H1 (cell line): ENCODE data around the gene DPF1. TPM values are rescaled to one million over a fixed set of nuclear protein-coding genes. Genes with fewer than 3 reads are reported as not detected.

Source experiments
- BACH1 ChIP-seq: IDR thresholded peaks from 2 replicates; pipeline ENCODE4 v1.6.1; 2012; ENCODE audit warnings: low read length, improper control_type of control experiment
- CBX8 ChIP-seq: fragments of 300-800, 300-1000 bp; sonication (generic); IDR thresholded peaks from 2 replicates; pipeline ENCODE4 v1.7.1; 2016; ENCODE audit warnings: low read depth, low read length, borderline replicate concordance
- CEBPB ChIP-seq: IDR thresholded peaks from 2 replicates; pipeline ENCODE4 v1.6.1; 2012; ENCODE audit warnings: low read depth, low read length
- CREB1 ChIP-seq: IDR thresholded peaks from 2 replicates; pipeline ENCODE4 v1.6.1; 2012; ENCODE audit warnings: inconsistent platforms
- FOSL1 ChIP-seq: IDR thresholded peaks from 2 replicates; pipeline ENCODE4 v1.6.1; 2011; ENCODE audit warnings: mild to moderate bottlenecking, low read depth, low read length, moderate library complexity; ENCODE audit not compliant: insufficient read depth
- GABPA ChIP-seq: IDR thresholded peaks from 2 replicates; pipeline ENCODE4 v1.6.1; 2011; ENCODE audit warnings: mild to moderate bottlenecking, low read length, moderate library complexity, borderline replicate concordance; ENCODE audit not compliant: insufficient read depth
- POLR2AphosphoS5 ChIP-seq: IDR thresholded peaks from 2 replicates; pipeline ENCODE4 v1.6.1; 2011; ENCODE audit warnings: low read depth, low read length
- POU5F1 ChIP-seq: IDR thresholded peaks from 2 replicates; pipeline ENCODE4 v1.6.1; 2011; ENCODE audit warnings: low read depth, mild to moderate bottlenecking, low read length, moderate library complexity
- SP2 ChIP-seq: IDR thresholded peaks from 2 replicates; pipeline ENCODE4 v1.6.1; 2012; ENCODE audit warnings: mild to moderate bottlenecking, low read length, inconsistent platforms
- SP4 ChIP-seq: IDR thresholded peaks from 2 replicates; pipeline ENCODE4 v1.6.1; 2012; ENCODE audit warnings: low read length, inconsistent platforms
- SRF ChIP-seq: IDR thresholded peaks from 2 replicates; pipeline ENCODE4 v1.6.1; 2011; ENCODE audit warnings: mild to moderate bottlenecking, low read depth, low read length, moderate library complexity
- TAF7 ChIP-seq: optimal IDR thresholded peaks from 2 replicates; pipeline ENCODE3; 2011; ENCODE audit warnings: low read depth, mild to moderate bottlenecking, inconsistent platforms, low read length, moderate library complexity, borderline replicate concordance
- TBP ChIP-seq: IDR thresholded peaks from 2 replicates; pipeline ENCODE4 v1.6.1; 2011; ENCODE audit warnings: low read depth, low read length, improper control_type of control experiment
- polyA plus RNA-seq, 7 experiments: library from polyadenylated mRNA; depleted of rRNA in 3 of 7; stranded (reverse) in 5 of 7; unstranded in 2 of 7; fragments of >200 nt in 5 of 7; fragments of 200-250 nt in 2 of 7; gene quantifications; 1 replicate in 5 of 7; 2 replicates in 1 of 7; 4 replicates in 1 of 7; pipeline versions ENCODE4 v1.2.1 to v1.2.3, GENCODE V29; 2011 to 2013; ENCODE audit warnings: missing spikeins in 2 of 7, mixed read lengths in 2 of 7
- total RNA-seq: library from RNA; stranded (reverse); fragmentation: NEBNext Ultra II Directional; extraction: Animal tissue kit (Norgen Biotek cat#: 25700); gene quantifications from 2 replicates; pipeline ENCODE4 v1.2.1, GENCODE V29; 2021
- TF ChIP-seq, protein P1 (sequence below): fragments of 300-600 bp; sonication (generic); IDR thresholded peaks from 2 replicates; pipeline ENCODE4 v1.7.1; 2012; ENCODE audit warnings: low read length, moderate library complexity, mild to moderate bottlenecking, inconsistent platforms; ENCODE audit not compliant: insufficient replicate concordance

Gene DPF1
- total and polyA plus RNA-seq, 2 of the 8 experiments (the other 6 are each of a cell fraction or from before 2014, with no cell fraction given) = 12.9 to 15.6 TPM

DNA sequence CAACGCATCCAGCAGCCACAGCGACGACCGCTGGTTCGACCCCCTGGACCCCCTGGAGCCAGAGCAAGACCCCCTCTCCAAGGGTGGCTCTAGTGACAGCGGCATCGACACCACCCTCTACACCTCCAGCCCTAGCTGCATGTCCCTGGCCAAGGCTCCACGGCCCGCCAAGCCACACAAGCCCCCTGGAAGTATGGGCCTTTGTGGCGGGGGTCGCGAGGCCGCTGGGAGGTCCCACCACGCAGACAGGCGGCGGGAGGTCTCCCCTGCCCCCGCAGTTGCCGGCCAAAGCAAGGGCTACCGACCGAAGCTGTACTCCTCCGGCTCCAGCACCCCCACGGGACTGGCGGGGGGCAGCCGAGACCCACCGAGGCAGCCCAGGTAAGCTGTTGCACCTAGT, 59.5 kb downstream of the DPF1 start (continued):
- TF ChIP-seq, protein P1, sequence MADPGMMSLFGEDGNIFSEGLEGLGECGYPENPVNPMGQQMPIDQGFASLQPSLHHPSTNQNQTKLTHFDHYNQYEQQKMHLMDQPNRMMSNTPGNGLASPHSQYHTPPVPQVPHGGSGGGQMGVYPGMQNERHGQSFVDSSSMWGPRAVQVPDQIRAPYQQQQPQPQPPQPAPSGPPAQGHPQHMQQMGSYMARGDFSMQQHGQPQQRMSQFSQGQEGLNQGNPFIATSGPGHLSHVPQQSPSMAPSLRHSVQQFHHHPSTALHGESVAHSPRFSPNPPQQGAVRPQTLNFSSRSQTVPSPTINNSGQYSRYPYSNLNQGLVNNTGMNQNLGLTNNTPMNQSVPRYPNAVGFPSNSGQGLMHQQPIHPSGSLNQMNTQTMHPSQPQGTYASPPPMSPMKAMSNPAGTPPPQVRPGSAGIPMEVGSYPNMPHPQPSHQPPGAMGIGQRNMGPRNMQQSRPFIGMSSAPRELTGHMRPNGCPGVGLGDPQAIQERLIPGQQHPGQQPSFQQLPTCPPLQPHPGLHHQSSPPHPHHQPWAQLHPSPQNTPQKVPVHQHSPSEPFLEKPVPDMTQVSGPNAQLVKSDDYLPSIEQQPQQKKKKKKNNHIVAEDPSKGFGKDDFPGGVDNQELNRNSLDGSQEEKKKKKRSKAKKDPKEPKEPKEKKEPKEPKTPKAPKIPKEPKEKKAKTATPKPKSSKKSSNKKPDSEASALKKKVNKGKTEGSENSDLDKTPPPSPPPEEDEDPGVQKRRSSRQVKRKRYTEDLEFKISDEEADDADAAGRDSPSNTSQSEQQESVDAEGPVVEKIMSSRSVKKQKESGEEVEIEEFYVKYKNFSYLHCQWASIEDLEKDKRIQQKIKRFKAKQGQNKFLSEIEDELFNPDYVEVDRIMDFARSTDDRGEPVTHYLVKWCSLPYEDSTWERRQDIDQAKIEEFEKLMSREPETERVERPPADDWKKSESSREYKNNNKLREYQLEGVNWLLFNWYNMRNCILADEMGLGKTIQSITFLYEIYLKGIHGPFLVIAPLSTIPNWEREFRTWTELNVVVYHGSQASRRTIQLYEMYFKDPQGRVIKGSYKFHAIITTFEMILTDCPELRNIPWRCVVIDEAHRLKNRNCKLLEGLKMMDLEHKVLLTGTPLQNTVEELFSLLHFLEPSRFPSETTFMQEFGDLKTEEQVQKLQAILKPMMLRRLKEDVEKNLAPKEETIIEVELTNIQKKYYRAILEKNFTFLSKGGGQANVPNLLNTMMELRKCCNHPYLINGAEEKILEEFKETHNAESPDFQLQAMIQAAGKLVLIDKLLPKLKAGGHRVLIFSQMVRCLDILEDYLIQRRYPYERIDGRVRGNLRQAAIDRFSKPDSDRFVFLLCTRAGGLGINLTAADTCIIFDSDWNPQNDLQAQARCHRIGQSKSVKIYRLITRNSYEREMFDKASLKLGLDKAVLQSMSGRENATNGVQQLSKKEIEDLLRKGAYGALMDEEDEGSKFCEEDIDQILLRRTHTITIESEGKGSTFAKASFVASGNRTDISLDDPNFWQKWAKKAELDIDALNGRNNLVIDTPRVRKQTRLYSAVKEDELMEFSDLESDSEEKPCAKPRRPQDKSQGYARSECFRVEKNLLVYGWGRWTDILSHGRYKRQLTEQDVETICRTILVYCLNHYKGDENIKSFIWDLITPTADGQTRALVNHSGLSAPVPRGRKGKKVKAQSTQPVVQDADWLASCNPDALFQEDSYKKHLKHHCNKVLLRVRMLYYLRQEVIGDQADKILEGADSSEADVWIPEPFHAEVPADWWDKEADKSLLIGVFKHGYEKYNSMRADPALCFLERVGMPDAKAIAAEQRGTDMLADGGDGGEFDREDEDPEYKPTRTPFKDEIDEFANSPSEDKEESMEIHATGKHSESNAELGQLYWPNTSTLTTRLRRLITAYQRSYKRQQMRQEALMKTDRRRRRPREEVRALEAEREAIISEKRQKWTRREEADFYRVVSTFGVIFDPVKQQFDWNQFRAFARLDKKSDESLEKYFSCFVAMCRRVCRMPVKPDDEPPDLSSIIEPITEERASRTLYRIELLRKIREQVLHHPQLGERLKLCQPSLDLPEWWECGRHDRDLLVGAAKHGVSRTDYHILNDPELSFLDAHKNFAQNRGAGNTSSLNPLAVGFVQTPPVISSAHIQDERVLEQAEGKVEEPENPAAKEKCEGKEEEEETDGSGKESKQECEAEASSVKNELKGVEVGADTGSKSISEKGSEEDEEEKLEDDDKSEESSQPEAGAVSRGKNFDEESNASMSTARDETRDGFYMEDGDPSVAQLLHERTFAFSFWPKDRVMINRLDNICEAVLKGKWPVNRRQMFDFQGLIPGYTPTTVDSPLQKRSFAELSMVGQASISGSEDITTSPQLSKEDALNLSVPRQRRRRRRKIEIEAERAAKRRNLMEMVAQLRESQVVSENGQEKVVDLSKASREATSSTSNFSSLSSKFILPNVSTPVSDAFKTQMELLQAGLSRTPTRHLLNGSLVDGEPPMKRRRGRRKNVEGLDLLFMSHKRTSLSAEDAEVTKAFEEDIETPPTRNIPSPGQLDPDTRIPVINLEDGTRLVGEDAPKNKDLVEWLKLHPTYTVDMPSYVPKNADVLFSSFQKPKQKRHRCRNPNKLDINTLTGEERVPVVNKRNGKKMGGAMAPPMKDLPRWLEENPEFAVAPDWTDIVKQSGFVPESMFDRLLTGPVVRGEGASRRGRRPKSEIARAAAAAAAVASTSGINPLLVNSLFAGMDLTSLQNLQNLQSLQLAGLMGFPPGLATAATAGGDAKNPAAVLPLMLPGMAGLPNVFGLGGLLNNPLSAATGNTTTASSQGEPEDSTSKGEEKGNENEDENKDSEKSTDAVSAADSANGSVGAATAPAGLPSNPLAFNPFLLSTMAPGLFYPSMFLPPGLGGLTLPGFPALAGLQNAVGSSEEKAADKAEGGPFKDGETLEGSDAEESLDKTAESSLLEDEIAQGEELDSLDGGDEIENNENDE = no peak
- no peak for TF ChIP-seq SRF
- TF ChIP-seq CBX8 = no peak
- no peak for TF ChIP-seq GABPA
- no peak for TF ChIP-seq BACH1
- no peak for TF ChIP-seq CEBPB
- no peak for TF ChIP-seq POLR2AphosphoS5
- no peak for TF ChIP-seq FOSL1
- TF ChIP-seq CREB1 = no peak
- no peak for TF ChIP-seq POU5F1
- TF ChIP-seq TAF7 = no peak
- no peak for TF ChIP-seq TBP
- no peak for TF ChIP-seq SP2
- TF ChIP-seq SP4 = no peak
